H9 (cell line): ENCODE data around the gene ARHGEF5. TPM values are rescaled to one million over a fixed set of nuclear protein-coding genes. Genes with fewer than 3 reads are reported as not detected.

ENCODE experiments used
- DNase-seq: peaks from one replicate; pipeline ENCODE4 v3.0.0-alpha.2; 2017
- H2AFZ ChIP-seq: one replicate; pipeline ENCODE4 v1.6.1; 2013; ENCODE audit warnings: mild to moderate bottlenecking, low read length, control low read depth, moderate library complexity
- H2AK5ac ChIP-seq: 2 replicates; pipeline ENCODE4 v1.6.1; 2013; ENCODE audit warnings: low read length, control low read depth, mixed read lengths; ENCODE audit not compliant: insufficient read length
- H2BK120ac ChIP-seq: one replicate; pipeline ENCODE4 v1.6.1; 2013; ENCODE audit warnings: low read depth, mild to moderate bottlenecking, low read length, control low read depth, inconsistent platforms; ENCODE audit not compliant: poor library complexity, severe bottlenecking
- H2BK12ac ChIP-seq: 2 replicates; pipeline ENCODE4 v1.6.1; 2013; ENCODE audit warnings: low read length, control low read depth, mixed read lengths, low read depth; ENCODE audit not compliant: insufficient read length
- H2BK15ac ChIP-seq: 2 replicates; pipeline ENCODE4 v1.6.1; 2013; ENCODE audit warnings: low read depth, low read length, control low read depth
- H2BK20ac ChIP-seq: one replicate; pipeline ENCODE4 v1.6.1; 2013; ENCODE audit warnings: low read depth, mild to moderate bottlenecking, low read length, control low read depth, inconsistent platforms; ENCODE audit not compliant: poor library complexity, severe bottlenecking
- H2BK5ac ChIP-seq: 2 replicates; pipeline ENCODE4 v1.6.1; 2013; ENCODE audit warnings: low read length, control low read depth, mixed read lengths; ENCODE audit not compliant: insufficient read length
- H3K14ac ChIP-seq: 2 replicates; pipeline ENCODE4 v1.6.1; 2013; ENCODE audit warnings: low read length, control low read depth; ENCODE audit not compliant: insufficient read depth
- H3K18ac ChIP-seq: 2 replicates; pipeline ENCODE4 v1.6.1; 2013; ENCODE audit warnings: low read depth, mild to moderate bottlenecking, mixed read lengths, low read length, control low read depth; ENCODE audit not compliant: insufficient read length
- H3K23ac ChIP-seq: 2 replicates; pipeline ENCODE4 v1.6.1; 2013; ENCODE audit warnings: low read length, control low read depth, mixed read lengths, low read depth; ENCODE audit not compliant: insufficient read length
- H3K23me2 ChIP-seq: 2 replicates; pipeline ENCODE4 v1.6.1; 2013; ENCODE audit warnings: low read depth, mild to moderate bottlenecking, mixed read lengths, low read length, control low read depth; ENCODE audit not compliant: insufficient read length, poor library complexity, severe bottlenecking
- H3K27ac ChIP-seq: 2 replicates; pipeline ENCODE4 v1.5.1; 2013; ENCODE audit warnings: low read length, control low read depth, mixed read lengths, low read depth; ENCODE audit not compliant: insufficient read length
- H3K27me3 ChIP-seq: 2 replicates; pipeline ENCODE4 v1.6.1; 2013; ENCODE audit warnings: low read length, control low read depth, inconsistent platforms; ENCODE audit not compliant: insufficient read depth
- H3K4ac ChIP-seq: 2 replicates; pipeline ENCODE4 v1.6.1; 2013; ENCODE audit warnings: low read depth, mild to moderate bottlenecking, control low read depth, inconsistent platforms, low read length, moderate library complexity
- H3K4me1 ChIP-seq: 2 replicates; pipeline ENCODE4 v1.6.1; 2013; ENCODE audit warnings: low read length, control low read depth, inconsistent platforms; ENCODE audit not compliant: insufficient read depth
- H3K4me2 ChIP-seq: 2 replicates; pipeline ENCODE4 v1.6.1; 2013; ENCODE audit warnings: low read length, control low read depth, mixed read lengths; ENCODE audit not compliant: insufficient read length, insufficient read depth
- H3K56ac ChIP-seq: 2 replicates; pipeline ENCODE4 v1.6.1; 2013; ENCODE audit warnings: low read depth, mild to moderate bottlenecking, mixed read lengths, low read length, control low read depth; ENCODE audit not compliant: insufficient read length
- H3K79me1 ChIP-seq: 2 replicates; pipeline ENCODE4 v1.6.1; 2013; ENCODE audit warnings: low read depth, mild to moderate bottlenecking, moderate library complexity, low read length, control low read depth, inconsistent platforms; ENCODE audit not compliant: insufficient read depth, poor library complexity, severe bottlenecking
- H3K79me2 ChIP-seq: 2 replicates; pipeline ENCODE4 v1.6.1; 2013; ENCODE audit warnings: low read length, control low read depth, inconsistent platforms; ENCODE audit not compliant: insufficient read depth
- H3K9ac ChIP-seq: 2 replicates; pipeline ENCODE4 v1.6.1; 2013; ENCODE audit warnings: low read length, control low read depth, mixed read lengths; ENCODE audit not compliant: insufficient read length; ENCODE audit errors: extremely low read depth
- H3K9me3 ChIP-seq: one replicate; pipeline ENCODE4 v1.6.1; 2013; ENCODE audit warnings: low read depth, low read length, inconsistent platforms; ENCODE audit not compliant: control insufficient read depth
- H3T11ph ChIP-seq: one replicate; pipeline ENCODE4 v1.6.1; 2013; ENCODE audit warnings: mild to moderate bottlenecking, low read length, control low read depth, inconsistent platforms
- H4K20me1 ChIP-seq: one replicate; pipeline ENCODE4 v1.6.1; 2013; ENCODE audit not compliant: control insufficient read depth, insufficient read length, insufficient read depth
- H4K5ac ChIP-seq: 2 replicates; pipeline ENCODE4 v1.6.1; 2013; ENCODE audit warnings: low read depth, mild to moderate bottlenecking, mixed read lengths, low read length, control low read depth; ENCODE audit not compliant: insufficient read length
- H4K8ac ChIP-seq: replicated peaks from 2 replicates; pipeline ENCODE4 v1.6.1; 2013; ENCODE audit warnings: low read length, control low read depth, mixed read lengths, low read depth; ENCODE audit not compliant: insufficient read length
- H4K91ac ChIP-seq: 2 replicates; pipeline ENCODE4 v1.6.1; 2013; ENCODE audit warnings: low read depth, mild to moderate bottlenecking, moderate library complexity, mixed read lengths, low read length, control low read depth; ENCODE audit not compliant: insufficient read length
- H3K27ac Mint-ChIP-seq, 3 experiments: 2 replicates in 2 of 3; 3 replicates in 1 of 3; pipeline ENCODE4 v1.8.0; 2020 to 2021; ENCODE audit warnings: mixed read lengths in 3 of 3, mild to moderate bottlenecking in 1 of 3, moderate library complexity in 1 of 3
- H3K27me3 Mint-ChIP-seq: 2 replicates; pipeline ENCODE4 v1.8.0; 2021; ENCODE audit warnings: low read depth, mild to moderate bottlenecking, moderate library complexity, mixed read lengths
- H3K36me3 Mint-ChIP-seq, 3 experiments: 2 replicates in 2 of 3; 3 replicates in 1 of 3; pipeline ENCODE4 v1.8.0; 2020 to 2021; ENCODE audit warnings: low read depth in 3 of 3, mixed read lengths in 3 of 3; ENCODE audit not compliant: insufficient read depth in 1 of 3
- H3K4me1 Mint-ChIP-seq, 2 experiments: 2 replicates each; pipeline ENCODE4 v1.8.0; 2020; ENCODE audit warnings: mixed read lengths in 2 of 2
- H3K4me3 Mint-ChIP-seq, 2 experiments: 2 replicates in 1 of 2; 3 replicates in 1 of 2; pipeline ENCODE4 v1.8.0; 2020 to 2021; ENCODE audit warnings: mild to moderate bottlenecking in 2 of 2, mixed read lengths in 2 of 2, moderate library complexity in 1 of 2
- H3K9me3 Mint-ChIP-seq, 2 experiments: 2 replicates in 1 of 2; 3 replicates in 1 of 2; pipeline ENCODE4 v1.8.0; 2020; ENCODE audit warnings: mild to moderate bottlenecking in 2 of 2, mixed read lengths in 2 of 2, moderate library complexity in 1 of 2
- WGBS: extraction: QIAGEN DNeasy Blood & Tissue Kit; methylation state at CpG from one replicate; pipeline ENCODE4 v1.1.7; 2013; ENCODE audit warnings: missing lambda C conversion rate, low lambda C conversion rate, mixed read lengths; ENCODE audit not compliant: insufficient read length; ENCODE audit errors: extremely low coverage; 5-methylcytosine and 5-hydroxymethylcytosine counted together
- total RNA-seq: library from RNA; stranded (reverse); gene quantifications from 2 replicates; pipeline ENCODE4 v1.2.1, GENCODE V29; 2021
- TF ChIP-seq, protein P1 (sequence below): fragments of 200-600 bp; sonication (generic); conservative IDR thresholded peaks from 3 replicates; pipeline ENCODE4 v1.8.0; 2021; ENCODE audit warnings: antibody characterized with exemption, mild to moderate bottlenecking

The ARHGEF5 gene
- total RNA-seq, 1 experiment from 2014 or later: 33.9 TPM

DNA sequence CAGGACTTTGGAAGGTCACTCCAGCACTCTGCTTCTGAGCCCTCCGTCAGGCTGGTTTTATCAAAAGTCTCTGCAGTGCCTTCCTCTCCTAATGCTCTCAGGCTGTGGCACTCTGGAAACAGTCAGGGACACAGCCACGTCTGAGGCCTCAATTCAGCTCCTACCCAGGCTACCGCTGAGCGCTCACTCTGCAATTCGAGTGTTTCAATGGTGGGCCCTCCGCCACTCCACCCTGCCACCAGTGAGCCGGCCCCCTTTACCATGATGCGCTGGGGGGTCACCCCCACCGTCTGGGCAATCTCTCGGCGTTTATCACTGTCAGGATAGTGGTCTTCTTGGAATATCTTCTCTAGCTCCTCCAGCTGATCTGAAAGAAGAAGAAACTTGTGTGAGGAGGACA lies 44.7 kb downstream of the ARHGEF5 start:
- Histone ChIP-seq H2BK120ac (no peak overlapping the region), H2AK5ac (no peak overlapping the region), H3K27me3 (no peaks in the 10 kb centered on the region), H2AFZ (no peak overlapping the region), H3K4me1 (no peaks in the 10 kb centered on the region), H3K23me2 (no peaks in the 10 kb centered on the region), H3K9me3 (no peaks in the 10 kb centered on the region), H3K23ac (no peak overlapping the region), H4K8ac (no peak overlapping the region), H3K9ac (no peak overlapping the region), H3K56ac (no peak overlapping the region), H2BK15ac (no peak overlapping the region), H3K4me2 (no peak overlapping the region), H2BK5ac (no peak overlapping the region), H4K91ac (no peak overlapping the region), H3K14ac (no peak overlapping the region), H3K4ac (no peak overlapping the region), H3K79me1 (no peaks in the 10 kb centered on the region), H4K20me1 (no peaks in the 10 kb centered on the region), H2BK20ac (no peak overlapping the region), H3K18ac (no peak overlapping the region), H4K5ac (no peak overlapping the region), H3K79me2 (no peaks in the 10 kb centered on the region), H3T11ph (no peak overlapping the region), H2BK12ac (no peak overlapping the region), H3K27ac (no peak overlapping the region)
- no peak for DNase-seq
- Mint-ChIP-seq H3K36me3 (no peaks in the 10 kb centered on the region), H3K27me3 (peaks cover 1% of the 10 kb centered on the region), H3K4me1 (peaks cover 5% of the 10 kb centered on the region in 2 experiments; a peak in 3 of 4 replicates), H3K4me3 (no peak overlapping the region), H3K27ac (no peak overlapping the region), H3K9me3 (no peaks in the 10 kb centered on the region; a peak in 1 of 5 replicates)
- no CpG with 5 or more reads among the region's 11 CpGs for WGBS
- TF ChIP-seq, protein P1, sequence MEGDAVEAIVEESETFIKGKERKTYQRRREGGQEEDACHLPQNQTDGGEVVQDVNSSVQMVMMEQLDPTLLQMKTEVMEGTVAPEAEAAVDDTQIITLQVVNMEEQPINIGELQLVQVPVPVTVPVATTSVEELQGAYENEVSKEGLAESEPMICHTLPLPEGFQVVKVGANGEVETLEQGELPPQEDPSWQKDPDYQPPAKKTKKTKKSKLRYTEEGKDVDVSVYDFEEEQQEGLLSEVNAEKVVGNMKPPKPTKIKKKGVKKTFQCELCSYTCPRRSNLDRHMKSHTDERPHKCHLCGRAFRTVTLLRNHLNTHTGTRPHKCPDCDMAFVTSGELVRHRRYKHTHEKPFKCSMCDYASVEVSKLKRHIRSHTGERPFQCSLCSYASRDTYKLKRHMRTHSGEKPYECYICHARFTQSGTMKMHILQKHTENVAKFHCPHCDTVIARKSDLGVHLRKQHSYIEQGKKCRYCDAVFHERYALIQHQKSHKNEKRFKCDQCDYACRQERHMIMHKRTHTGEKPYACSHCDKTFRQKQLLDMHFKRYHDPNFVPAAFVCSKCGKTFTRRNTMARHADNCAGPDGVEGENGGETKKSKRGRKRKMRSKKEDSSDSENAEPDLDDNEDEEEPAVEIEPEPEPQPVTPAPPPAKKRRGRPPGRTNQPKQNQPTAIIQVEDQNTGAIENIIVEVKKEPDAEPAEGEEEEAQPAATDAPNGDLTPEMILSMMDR: no peak
